ENCODE results near the gene HDAC9.
"Not testable (repeated sequence)": the region's sequence is repeated elsewhere in the genome, so short reads cannot be mapped to it uniquely, and the experiment has no call there.

Gene HDAC9

GRCh38 chr7:18993933-18994668, 498.6 kb downstream of the HDAC9 start:
- DNase-seq: no peak

- DNase-seq: no peak
These were observed 499.7 kb downstream of the HDAC9 start for GRCh38 chr7:18995270-18995671.

- no peak for DNase-seq
These were observed 500.4 kb downstream of the HDAC9 start for GRCh38 chr7:18995811-18996426.

GRCh38 chr7:18996583-18996982, 501.0 kb downstream of the HDAC9 start:
- no peak for DNase-seq

- DNase-seq: no peak
These were observed 502.1 kb downstream of the HDAC9 start for GRCh38 chr7:18997477-18998150.

GRCh38 chr7:19000410-19000809, 504.9 kb downstream of the HDAC9 start:
- no peak for DNase-seq

- DNase-seq: no peak
These were observed 506.3 kb downstream of the HDAC9 start for GRCh38 chr7:19001854-19002253.

- DNase-seq: no peak
These were observed 513.8 kb downstream of the HDAC9 start for GRCh38 chr7:19009241-19009935.

GRCh38 chr7:19009936-19010280, 514.4 kb downstream of the HDAC9 start:
- no peak for DNase-seq

- DNase-seq: no peak
These were observed 515.7 kb downstream of the HDAC9 start for GRCh38 chr7:19011212-19011611.

GRCh38 chr7:19015098-19015497, 519.5 kb downstream of the HDAC9 start:
- DNase-seq: no peak

GRCh38 chr7:19016140-19016539, 520.6 kb downstream of the HDAC9 start:
- no peak for DNase-seq

- DNase-seq: no peak
These were observed 521.8 kb downstream of the HDAC9 start for GRCh38 chr7:19017374-19017773.

GRCh38 chr7:19020062-19020461, 524.5 kb downstream of the HDAC9 start:
- no peak for DNase-seq

GRCh38 chr7:19020711-19021110, 525.2 kb downstream of the HDAC9 start:
- no peak for DNase-seq

- DNase-seq: no peak
These were observed 527.9 kb downstream of the HDAC9 start for GRCh38 chr7:19023477-19023876.

- no peak for DNase-seq
These were observed 528.7 kb downstream of the HDAC9 start for GRCh38 chr7:19024261-19024660.

GRCh38 chr7:19026888-19027287, 531.3 kb downstream of the HDAC9 start:
- no peak for DNase-seq

- no peak for DNase-seq
These were observed 534.7 kb downstream of the HDAC9 start for GRCh38 chr7:19030281-19030680.

- not testable (repeated sequence) for DNase-seq
These were observed 537.4 kb downstream of the HDAC9 start for GRCh38 chr7:19032942-19033341.

GRCh38 chr7:19051767-19052375, 556.3 kb downstream of the HDAC9 start:
- DNase-seq: no peak
